Hepatocyte (in vitro differentiated cells): ENCODE results near the gene CCDC192.
"Not testable (repeated sequence)": the region's sequence is repeated elsewhere in the genome, so short reads cannot be mapped to it uniquely, and the experiment has no call there.

ENCODE experiments used
- CTCF ChIP-seq: fragments of 200-600 bp; sonication (generic); IDR thresholded peaks from 2 replicates; pipeline ENCODE4 v1.5.1; 2016; ENCODE audit warnings: antibody characterized with exemption, mild to moderate bottlenecking; ENCODE audit not compliant: poor library complexity
- EZH2 ChIP-seq: fragments of 200-600 bp; sonication (generic); IDR thresholded peaks from 2 replicates; pipeline ENCODE4 v1.6.1; 2016; ENCODE audit warnings: antibody characterized with exemption, mild to moderate bottlenecking, borderline replicate concordance
- EZH2phosphoT487 ChIP-seq: fragments of 200-600 bp; sonication (generic); IDR thresholded peaks from one replicate; pipeline ENCODE4 v1.6.1; 2018; ENCODE audit warnings: antibody characterized with exemption, mild to moderate bottlenecking, low read depth, moderate library complexity; ENCODE audit not compliant: unreplicated experiment, severe bottlenecking

DNA sequence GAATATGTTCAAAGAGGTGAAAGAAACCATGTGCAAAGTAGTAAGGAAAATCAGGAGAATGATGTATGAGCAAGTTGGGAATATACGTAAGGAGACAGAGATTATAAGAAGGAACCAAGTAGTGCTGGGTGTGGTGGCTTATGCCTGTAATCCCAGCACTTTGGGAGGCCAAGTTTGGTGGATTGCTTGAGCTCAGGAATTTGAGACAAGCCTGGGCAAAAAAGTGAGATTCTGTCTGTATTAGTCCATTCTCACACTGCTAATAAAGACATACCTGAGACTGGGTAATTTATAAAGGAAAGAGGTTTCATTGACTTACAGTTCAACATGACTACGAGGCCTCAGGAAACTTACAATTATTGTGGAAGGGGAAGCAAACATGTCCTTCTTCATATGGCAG, 88.7 kb downstream of the CCDC192 start:
- TF ChIP-seq EZH2phosphoT487, CTCF, EZH2: not testable (repeated sequence)
